ENCODE data around the gene SPOP.
"Not testable (repeated sequence)": the region's sequence is repeated elsewhere in the genome, so short reads cannot be mapped to it uniquely, and the experiment has no call there.

Gene SPOP

DNA sequence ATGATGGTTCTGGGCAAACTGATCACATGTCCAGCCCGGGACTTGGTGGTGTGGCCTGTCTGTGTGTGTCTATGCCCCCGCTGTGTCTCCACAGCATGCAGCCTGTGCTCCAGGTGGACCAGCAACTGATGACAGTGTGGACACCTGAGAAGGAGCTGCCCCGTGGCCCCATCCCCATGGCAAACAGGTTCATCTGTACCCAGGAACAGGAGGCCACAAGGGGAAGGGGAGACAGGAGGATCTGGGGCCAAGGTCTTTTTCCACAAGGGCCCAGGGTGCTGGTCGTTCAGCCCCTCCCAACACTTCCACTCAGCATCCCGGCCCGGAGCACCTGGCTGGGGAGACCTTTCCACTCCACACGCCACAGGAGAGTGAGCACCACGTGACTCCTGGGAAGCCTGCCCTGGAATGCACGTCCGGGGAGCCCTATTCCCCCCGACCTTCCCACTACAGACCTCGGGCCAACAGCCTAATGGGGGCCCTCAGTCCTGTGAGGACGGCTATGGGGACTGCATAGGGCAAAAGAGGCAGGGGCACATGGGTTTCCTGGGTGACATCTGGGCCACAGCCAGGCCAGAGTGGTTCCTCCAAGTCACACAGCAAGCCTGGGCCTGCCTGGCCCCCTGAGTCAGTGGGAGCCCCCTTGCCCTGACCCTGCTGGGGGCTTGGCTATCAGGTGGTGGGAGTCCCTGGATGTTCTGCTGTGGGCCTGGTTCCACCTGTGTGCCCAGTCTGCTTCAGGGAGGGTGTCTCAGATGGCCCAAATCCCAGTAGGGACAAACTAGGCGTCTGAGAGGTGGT is 123.0 kb downstream of the SPOP start:
- in situ Hi-C loops (cut with HindIII; ENCODE audit: low sequenced_read_pairs): no loop called here

DNA sequence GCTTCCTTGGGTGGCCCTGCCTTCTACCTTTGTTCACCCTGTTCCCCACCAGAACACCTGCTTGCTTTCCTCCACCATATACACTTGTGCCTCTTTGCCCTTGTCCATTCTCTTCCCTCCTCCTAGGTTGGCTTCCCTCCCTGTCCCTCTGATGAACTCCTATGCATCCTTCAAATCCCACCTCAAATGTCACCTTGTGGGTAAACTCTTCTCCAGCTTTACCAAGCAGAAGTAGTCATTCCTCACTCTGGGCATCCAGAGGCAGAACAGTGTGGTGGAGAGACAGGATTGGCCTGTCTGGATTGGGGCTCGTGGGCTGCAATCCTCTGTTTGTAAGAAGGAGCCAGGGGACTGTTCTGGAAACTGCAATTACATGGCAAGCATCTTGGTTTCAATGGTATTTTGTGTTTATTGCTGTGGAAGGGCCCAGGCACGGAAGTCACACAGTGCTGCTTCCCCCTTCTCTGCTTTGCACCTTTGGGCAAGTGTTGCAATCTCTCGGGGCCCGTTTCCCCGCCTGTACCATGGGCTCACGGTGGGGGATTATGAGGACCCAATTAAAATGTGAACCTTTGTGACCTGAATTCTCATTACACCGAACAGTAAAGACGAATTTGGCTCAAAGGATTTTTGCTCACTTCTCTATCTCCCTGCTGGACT is 124.1 kb downstream of the SPOP start:
- in situ Hi-C loops (cut with HindIII; ENCODE audit: low sequenced_read_pairs): no loop called here

DNA sequence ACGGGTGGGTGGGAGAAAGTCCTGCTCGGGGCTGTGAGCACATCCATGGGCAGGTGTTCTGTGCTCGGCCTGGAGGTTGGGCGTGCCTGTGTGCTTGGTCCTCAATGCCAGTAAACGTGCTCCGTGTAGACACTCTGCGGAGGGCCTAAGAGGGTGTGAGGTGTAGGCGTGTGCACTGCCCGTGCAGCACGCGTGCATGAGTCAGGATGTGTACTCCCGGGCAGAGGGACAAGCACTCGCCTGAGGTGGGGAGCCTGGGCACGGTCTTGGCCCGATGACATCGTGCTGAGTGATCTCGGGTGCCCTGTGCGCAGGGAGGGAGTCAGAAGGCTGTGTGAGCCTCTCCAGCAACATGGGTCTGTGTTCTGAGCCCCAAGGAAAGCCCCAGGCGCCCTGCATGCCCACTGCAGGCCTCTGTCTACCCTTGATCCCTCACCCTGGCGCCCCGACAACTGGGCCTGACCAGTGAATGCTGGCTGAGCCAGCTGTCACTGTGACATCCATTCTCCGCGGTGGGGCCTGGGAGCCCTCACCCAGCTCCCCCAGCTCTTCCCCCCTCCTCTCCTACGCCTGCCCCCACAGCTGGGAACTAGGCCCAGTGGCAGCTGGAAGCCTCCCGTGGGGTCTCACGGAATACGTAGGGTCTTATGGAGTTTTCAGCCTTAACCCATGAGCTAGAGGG is 125.7 kb downstream of the SPOP start:
- in situ Hi-C loops (cut with HindIII; ENCODE audit: low sequenced_read_pairs): no loop called here

DNA sequence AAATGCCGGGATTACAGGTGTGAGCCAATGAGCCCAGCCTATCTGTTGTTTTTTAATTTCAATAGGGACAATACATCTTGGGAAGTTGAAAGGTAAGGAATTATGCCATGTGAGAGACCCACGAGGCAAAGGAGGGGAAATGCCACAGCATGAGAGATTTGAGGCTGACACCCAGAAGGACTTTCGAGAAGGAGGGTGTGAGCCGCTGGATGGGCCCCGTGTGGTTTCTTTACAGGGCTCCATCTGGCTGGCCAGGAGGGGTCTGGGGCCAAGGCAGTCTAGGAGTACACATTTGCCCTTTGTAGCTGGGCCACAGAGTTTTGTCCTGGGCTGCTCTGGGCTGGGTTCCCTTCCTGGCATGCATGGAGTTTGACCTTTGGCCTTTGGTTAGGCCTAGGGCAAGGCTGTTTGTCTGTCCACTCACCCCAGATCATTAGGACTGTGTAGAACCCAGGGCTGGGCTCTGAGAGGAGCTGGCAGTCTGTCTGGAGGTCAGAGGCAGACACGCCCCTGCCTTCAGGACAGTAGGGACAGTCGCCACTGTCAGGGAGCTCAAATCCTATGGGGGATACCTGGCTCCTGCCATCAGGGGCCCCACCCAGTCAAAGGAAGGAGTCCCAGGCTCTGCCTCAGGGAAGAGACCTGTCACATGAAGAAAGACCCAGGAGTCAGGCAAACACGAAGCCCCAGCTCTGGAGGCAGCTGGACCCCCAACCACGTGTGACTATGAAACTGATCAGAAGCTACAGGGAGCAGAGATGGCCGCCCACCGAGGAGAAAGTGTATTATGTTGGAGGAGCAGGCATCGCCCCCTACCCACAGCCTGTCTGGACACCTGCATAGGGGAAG is 126.5 kb downstream of the SPOP start:
- in situ Hi-C loops (cut with HindIII; ENCODE audit: low sequenced_read_pairs): no loop called here

DNA sequence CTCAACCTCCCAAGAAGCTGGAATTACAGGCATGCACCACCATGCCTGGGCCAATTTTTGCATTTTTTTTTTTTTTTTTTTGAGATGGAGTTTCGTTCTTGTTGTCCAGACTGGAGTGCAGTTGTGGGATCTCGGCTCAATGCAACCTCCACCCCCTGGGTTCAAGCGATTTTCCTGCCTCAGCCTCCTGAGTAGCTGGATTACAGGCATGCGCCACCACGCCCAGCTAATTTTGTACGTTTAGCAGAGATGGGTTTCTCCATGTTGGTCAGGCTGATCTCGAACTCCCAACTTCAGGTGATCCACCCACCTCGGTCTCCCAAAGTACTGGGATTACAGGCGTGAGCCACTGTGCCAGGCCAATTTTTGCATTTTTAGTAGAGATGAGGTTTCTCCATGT is 127.1 kb downstream of the SPOP start:
- in situ Hi-C loops (cut with HindIII; ENCODE audit: low sequenced_read_pairs): not testable (repeated sequence)

DNA sequence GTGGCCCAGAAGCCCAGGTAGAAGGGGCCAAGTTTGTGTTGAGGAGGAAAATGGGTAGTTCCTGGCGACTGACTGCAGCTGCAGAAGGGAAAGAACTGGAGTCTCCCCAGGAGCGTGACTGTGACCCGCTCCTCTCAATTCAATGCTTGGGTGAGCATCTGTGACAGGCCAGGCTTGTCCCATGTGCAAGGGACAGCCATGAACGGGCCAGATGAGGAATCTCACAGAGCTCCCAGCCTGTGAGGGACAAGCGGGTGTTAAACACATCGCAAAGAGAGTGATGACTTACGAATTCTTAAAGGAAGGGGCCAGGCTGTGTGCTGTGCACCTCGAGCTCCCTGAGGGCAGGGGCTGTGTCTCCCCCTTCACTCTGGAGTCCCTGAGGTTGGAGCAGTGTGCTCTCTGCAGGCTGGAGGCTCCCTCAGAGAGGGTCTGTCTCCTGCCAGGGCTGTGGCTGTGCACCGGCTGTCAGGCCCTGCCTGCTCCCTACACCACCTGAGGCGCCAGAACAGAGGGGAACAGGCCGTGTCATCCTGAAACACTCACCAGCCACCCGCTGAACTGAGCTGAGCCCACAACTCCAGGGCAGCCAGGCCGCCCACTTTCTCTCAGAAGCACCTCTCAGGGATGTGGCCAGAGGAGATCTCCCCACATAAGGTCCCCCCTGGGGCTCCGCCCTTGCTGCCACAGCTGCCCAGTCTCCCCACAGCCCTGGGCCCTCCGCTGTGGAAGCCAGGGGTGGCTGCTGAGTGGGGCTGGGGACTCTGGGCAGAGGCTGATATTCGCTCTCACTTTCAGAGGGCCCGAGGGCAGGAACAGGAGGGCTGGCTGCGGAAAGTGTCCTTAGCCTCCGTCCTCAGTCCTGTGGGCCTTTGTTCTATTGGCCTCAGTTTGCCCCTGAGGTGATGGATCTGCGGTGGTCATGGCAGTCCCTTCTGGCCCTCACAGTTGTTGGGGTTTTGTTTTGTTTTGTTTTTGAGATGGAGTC is 127.9 kb downstream of the SPOP start:
- in situ Hi-C loops (cut with HindIII; ENCODE audit: low sequenced_read_pairs): no loop called here

DNA sequence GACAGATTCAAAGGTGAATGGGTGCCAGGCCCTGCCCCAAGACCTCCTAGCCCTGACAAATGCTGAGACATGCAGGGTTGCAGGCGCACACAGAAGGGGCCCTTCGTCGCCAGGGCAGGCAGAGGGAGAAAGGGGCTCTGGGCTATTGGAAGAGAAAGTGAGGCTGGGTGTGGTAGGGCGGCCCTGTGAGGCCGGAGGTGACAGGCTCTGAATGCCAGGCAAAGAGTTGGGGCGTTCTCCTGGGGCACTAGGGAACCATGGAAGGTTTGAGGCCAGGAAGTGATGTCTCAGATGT is 128.6 kb downstream of the SPOP start:
- in situ Hi-C loops (cut with HindIII; ENCODE audit: low sequenced_read_pairs): no loop called here
